ENCODE measurements around the gene EIF4G3. TPM values are rescaled to one million over a fixed set of nuclear protein-coding genes. Genes with fewer than 3 reads are reported as not detected.

The EIF4G3 gene
- total RNA-seq, 1 donor from 2014 or later: 97.4 TPM

DNA sequence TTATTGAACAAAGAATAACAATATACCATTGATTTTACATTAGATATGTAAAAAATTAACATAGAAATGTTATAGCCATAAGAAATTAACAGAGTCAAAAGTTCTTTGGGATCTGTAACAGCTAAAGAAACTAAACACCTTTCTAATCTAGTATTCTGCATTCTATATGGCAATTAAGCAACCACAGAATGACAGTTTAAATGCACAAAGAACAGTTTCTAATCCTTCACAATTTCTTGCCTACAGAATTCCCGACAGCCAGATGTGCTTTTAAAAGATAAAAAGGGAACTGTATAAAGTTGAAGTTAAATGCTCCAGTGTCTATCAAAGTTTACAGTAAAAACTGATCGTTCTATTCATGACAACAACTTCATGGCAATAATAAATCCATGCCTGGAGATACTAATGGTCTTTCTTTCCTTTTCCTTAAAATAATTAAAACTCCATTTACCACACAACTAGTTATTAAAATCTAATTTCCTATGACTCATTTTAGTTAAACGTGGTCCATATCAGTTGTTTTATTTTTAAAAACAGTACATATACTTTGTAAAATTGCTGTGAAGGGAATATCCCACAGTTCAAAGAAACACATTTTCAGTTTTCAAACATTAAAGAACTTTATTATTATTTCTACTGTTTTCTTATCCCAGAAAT is 110.2 kb downstream of the EIF4G3 start:
- no peak for DNase-seq (ENCODE audit: low spot score, unreplicated experiment)
- Mint-ChIP-seq H3K27ac (no peak overlapping the region), H3K4me1 (ENCODE audit: low read depth) (peaks cover 14% of the 10 kb centered on the region), H3K9me3 (ENCODE audit: low read depth) (no peaks in the 10 kb centered on the region), H3K27me3 (no peaks in the 10 kb centered on the region), H3K36me3 (ENCODE audit: insufficient read depth) (no peaks in the 10 kb centered on the region), H3K4me3 (ENCODE audit: low read depth) (no peak overlapping the region)
- TF ChIP-seq, protein P1, sequence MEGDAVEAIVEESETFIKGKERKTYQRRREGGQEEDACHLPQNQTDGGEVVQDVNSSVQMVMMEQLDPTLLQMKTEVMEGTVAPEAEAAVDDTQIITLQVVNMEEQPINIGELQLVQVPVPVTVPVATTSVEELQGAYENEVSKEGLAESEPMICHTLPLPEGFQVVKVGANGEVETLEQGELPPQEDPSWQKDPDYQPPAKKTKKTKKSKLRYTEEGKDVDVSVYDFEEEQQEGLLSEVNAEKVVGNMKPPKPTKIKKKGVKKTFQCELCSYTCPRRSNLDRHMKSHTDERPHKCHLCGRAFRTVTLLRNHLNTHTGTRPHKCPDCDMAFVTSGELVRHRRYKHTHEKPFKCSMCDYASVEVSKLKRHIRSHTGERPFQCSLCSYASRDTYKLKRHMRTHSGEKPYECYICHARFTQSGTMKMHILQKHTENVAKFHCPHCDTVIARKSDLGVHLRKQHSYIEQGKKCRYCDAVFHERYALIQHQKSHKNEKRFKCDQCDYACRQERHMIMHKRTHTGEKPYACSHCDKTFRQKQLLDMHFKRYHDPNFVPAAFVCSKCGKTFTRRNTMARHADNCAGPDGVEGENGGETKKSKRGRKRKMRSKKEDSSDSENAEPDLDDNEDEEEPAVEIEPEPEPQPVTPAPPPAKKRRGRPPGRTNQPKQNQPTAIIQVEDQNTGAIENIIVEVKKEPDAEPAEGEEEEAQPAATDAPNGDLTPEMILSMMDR (IDR thresholded peaks at IDR 0.05; ENCODE audit: unreplicated experiment): no peak

DNA sequence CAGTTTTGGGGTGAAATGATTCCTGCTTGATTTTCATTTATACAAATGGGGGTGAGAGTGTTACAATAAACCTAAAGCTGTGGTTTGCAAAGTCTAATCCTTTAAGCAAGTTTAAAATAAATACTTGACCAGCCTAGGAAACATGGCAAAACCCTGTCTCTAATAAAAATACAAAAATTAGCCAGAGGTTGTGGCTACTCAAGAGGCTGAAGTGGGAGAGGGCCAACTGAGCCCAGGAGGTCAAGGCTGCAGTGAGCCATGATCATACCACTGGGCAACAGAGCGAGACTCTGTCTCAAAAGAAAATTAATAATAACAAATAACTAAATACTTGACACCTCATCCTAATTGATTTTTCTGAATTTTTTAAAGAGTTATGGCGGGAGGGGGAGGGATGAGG is 110.8 kb downstream of the EIF4G3 start:
- DNase-seq (ENCODE audit: low spot score, unreplicated experiment): no peak
- H3K4me3 Mint-ChIP-seq (ENCODE audit: low read depth): no peak overlapping the region
- H3K9me3 Mint-ChIP-seq (ENCODE audit: low read depth): no peaks in the 10 kb centered on the region
- H3K36me3 Mint-ChIP-seq (ENCODE audit: insufficient read depth): no peaks in the 10 kb centered on the region
- H3K4me1 Mint-ChIP-seq (ENCODE audit: low read depth): peaks cover 17% of the 10 kb centered on the region
- TF ChIP-seq, protein P1 (IDR thresholded peaks at IDR 0.05; ENCODE audit: unreplicated experiment): no peak
- no peak overlapping the region for H3K27ac Mint-ChIP-seq
- H3K27me3 Mint-ChIP-seq: no peaks in the 10 kb centered on the region

- Mint-ChIP-seq H3K4me1 (ENCODE audit: low read depth) (peaks cover 12% of the 10 kb centered on the region), H3K27me3 (no peaks in the 10 kb centered on the region), H3K36me3 (ENCODE audit: insufficient read depth) (no peaks in the 10 kb centered on the region), H3K4me3 (ENCODE audit: low read depth) (no peak overlapping the region), H3K9me3 (ENCODE audit: low read depth) (no peaks in the 10 kb centered on the region), H3K27ac (no peak overlapping the region)
- no peak for DNase-seq (ENCODE audit: low spot score, unreplicated experiment)
- TF ChIP-seq, protein P1 (IDR thresholded peaks at IDR 0.05; ENCODE audit: unreplicated experiment): no peak
These were observed 112.6 kb downstream of the EIF4G3 start for GRCh38 chr1:21064057-21064456.

GRCh38 chr1:21060523-21060922 is 116.2 kb downstream of the EIF4G3 start:
- TF ChIP-seq, protein P1 (IDR thresholded peaks at IDR 0.05; ENCODE audit: unreplicated experiment): no peak
- Mint-ChIP-seq H3K36me3 (ENCODE audit: insufficient read depth) (peaks cover under 1% of the 10 kb centered on the region), H3K9me3 (ENCODE audit: low read depth) (no peaks in the 10 kb centered on the region), H3K4me1 (ENCODE audit: low read depth) (peaks cover 12% of the 10 kb centered on the region), H3K27me3 (no peaks in the 10 kb centered on the region), H3K27ac (no peak overlapping the region), H3K4me3 (ENCODE audit: low read depth) (no peak overlapping the region)
- no peak for DNase-seq (ENCODE audit: low spot score, unreplicated experiment)

DNA sequence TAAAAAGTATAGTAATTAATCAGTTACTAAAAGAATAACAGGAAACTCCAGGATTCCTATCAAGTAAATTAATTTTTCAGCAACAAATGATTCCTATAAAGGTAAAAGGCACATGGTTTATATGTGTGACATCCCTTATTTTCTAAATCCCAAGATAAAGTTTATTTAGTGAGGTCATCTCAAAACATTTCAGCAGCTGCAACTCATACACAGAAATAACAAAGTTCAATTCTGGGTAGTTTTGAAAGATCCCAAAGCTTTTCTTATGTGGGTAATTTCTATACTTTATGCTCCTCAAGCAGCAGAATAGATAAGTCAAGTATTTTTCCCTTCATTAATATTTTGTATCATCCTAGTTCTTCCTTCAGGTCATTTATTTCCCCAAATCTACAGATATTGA is 117.7 kb downstream of the EIF4G3 start:
- peaks cover 7% of the 10 kb centered on the region for H3K36me3 Mint-ChIP-seq (ENCODE audit: insufficient read depth)
- no peak overlapping the region for H3K4me3 Mint-ChIP-seq (ENCODE audit: low read depth)
- H3K27me3 Mint-ChIP-seq: no peaks in the 10 kb centered on the region
- H3K27ac Mint-ChIP-seq: no peak overlapping the region
- TF ChIP-seq, protein P1 (IDR thresholded peaks at IDR 0.05; ENCODE audit: unreplicated experiment): no peak
- H3K4me1 Mint-ChIP-seq (ENCODE audit: low read depth): peaks cover 11% of the 10 kb centered on the region
- H3K9me3 Mint-ChIP-seq (ENCODE audit: low read depth): peaks cover 3% of the 10 kb centered on the region
- DNase-seq (ENCODE audit: low spot score, unreplicated experiment): no peak

Measured in progenitor cell of endocrine pancreas (in vitro differentiated cells).